ENCODE measurements around the gene CDC5L. TPM values are rescaled to one million over a fixed set of nuclear protein-coding genes. Genes with fewer than 3 reads are reported as not detected.

The CDC5L gene
- total RNA-seq, 1 donor = 10.5 TPM

GRCh38 chr6:44373051-44373450, 14.5 kb upstream of the CDC5L start:
- no peak for DNase-seq (ENCODE audit: low read depth in 2 of 3, low spot score in 2 of 3)

- no peak for DNase-seq (ENCODE audit: low read depth in 2 of 3, low spot score in 2 of 3)
Observed at GRCh38 chr6:44373787-44374186, 13.7 kb upstream of the CDC5L start.

GRCh38 chr6:44375071-44375470, 12.4 kb upstream of the CDC5L start:
- DNase-seq (ENCODE audit: low read depth in 2 of 3, low spot score in 2 of 3) = no peak

GRCh38 chr6:44377484-44377883, 10.0 kb upstream of the CDC5L start:
- no peak for DNase-seq (ENCODE audit: low read depth in 2 of 3, low spot score in 2 of 3)

GRCh38 chr6:44377971-44378370, 9.5 kb upstream of the CDC5L start:
- no peak for DNase-seq (ENCODE audit: low read depth in 2 of 3, low spot score in 2 of 3)

- peak in 1 of 3 donors; percentile 45 for DNase-seq (ENCODE audit: low read depth in 2 of 3, low spot score in 2 of 3)
Observed at GRCh38 chr6:44381739-44382138, 5.8 kb upstream of the CDC5L start.

- no peak for DNase-seq (ENCODE audit: low read depth in 2 of 3, low spot score in 2 of 3)
Observed at GRCh38 chr6:44386364-44386928, 1.1 kb upstream of the CDC5L start.

GRCh38 chr6:44386929-44387345, 569 bp upstream of the CDC5L start:
- no peak for DNase-seq (ENCODE audit: low read depth in 2 of 3, low spot score in 2 of 3)

GRCh38 chr6:44388135-44388487, 605 bp downstream of the CDC5L start:
- DNase-seq (ENCODE audit: low read depth in 2 of 3, low spot score in 2 of 3) = no peak

- no peak for DNase-seq (ENCODE audit: low read depth in 2 of 3, low spot score in 2 of 3)
Observed at GRCh38 chr6:44388887-44389286, 1.4 kb downstream of the CDC5L start.

- DNase-seq (ENCODE audit: low read depth in 2 of 3, low spot score in 2 of 3) = no peak
Observed at GRCh38 chr6:44390158-44390683, 2.7 kb downstream of the CDC5L start.

GRCh38 chr6:44395501-44395900, 8.0 kb downstream of the CDC5L start:
- no peak for DNase-seq (ENCODE audit: low read depth in 2 of 3, low spot score in 2 of 3)

GRCh38 chr6:44396968-44397367, 9.5 kb downstream of the CDC5L start:
- DNase-seq (ENCODE audit: low read depth in 2 of 3, low spot score in 2 of 3) = no peak

- no peak for DNase-seq (ENCODE audit: low read depth in 2 of 3, low spot score in 2 of 3)
Observed at GRCh38 chr6:44397424-44398164, 10.1 kb downstream of the CDC5L start.

GRCh38 chr6:44399991-44400390, 12.5 kb downstream of the CDC5L start:
- peak in 1 of 3 donors; percentile 13 for DNase-seq (ENCODE audit: low read depth in 2 of 3, low spot score in 2 of 3)

- DNase-seq (ENCODE audit: low read depth in 2 of 3, low spot score in 2 of 3) = no peak
Observed at GRCh38 chr6:44400572-44400971, 13.1 kb downstream of the CDC5L start.

GRCh38 chr6:44401138-44401537, 13.6 kb downstream of the CDC5L start:
- DNase-seq (ENCODE audit: low read depth in 2 of 3, low spot score in 2 of 3) = no peak

- no peak for DNase-seq (ENCODE audit: low read depth in 2 of 3, low spot score in 2 of 3)
Observed at GRCh38 chr6:44404022-44404714, 16.7 kb downstream of the CDC5L start.

- DNase-seq (ENCODE audit: low read depth in 2 of 3, low spot score in 2 of 3) = no peak
Observed at GRCh38 chr6:44404715-44405099, 17.2 kb downstream of the CDC5L start.

- no peak for DNase-seq (ENCODE audit: low read depth in 2 of 3, low spot score in 2 of 3)
Observed at GRCh38 chr6:44407951-44408670, 20.6 kb downstream of the CDC5L start.

- no peak for DNase-seq (ENCODE audit: low read depth in 2 of 3, low spot score in 2 of 3)
Observed at GRCh38 chr6:44409207-44409794, 21.8 kb downstream of the CDC5L start.

Measured in hematopoietic multipotent progenitor cell (in vitro differentiated cells).